ENCODE measurements around the gene SV2B.

SV2B gene

DNA sequence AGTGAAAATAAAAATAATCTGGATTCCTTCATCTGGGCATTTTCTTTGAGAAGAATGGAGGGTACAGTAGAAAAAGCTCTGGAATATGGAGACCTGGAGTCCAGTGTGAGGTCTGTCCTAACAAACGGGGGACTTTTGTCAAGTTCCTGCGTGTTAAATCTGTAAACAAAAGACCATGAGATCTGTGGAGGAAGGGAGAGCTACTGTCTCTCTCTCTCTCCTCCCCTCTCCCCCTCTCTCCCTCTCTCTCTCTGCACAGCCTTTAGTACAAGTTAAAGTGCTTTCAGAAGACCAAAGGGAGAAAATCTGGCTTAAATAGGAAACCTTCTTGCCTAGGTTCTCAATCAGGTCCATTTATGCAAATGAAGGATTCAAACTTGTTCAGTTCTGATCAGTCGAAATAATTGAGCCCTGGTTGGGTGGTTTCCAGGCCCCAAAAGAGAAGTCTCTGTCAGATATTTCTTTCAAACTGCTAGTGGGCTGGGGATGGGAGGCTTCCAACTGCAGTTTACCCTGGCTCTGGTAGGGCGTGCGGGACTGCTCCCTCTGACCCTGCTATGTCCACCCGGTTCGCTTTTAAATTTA, 103.7 kb downstream of the SV2B start:
- H3K9me3 Mint-ChIP-seq: no peaks in the 10 kb centered on the region
- H3K27me3 Mint-ChIP-seq: peaks cover 20% of the 10 kb centered on the region
- no peaks in the 10 kb centered on the region for H3K4me1 Mint-ChIP-seq (ENCODE audit: low read depth)
- H3K27ac Mint-ChIP-seq: no peak overlapping the region
- H3K4me3 Mint-ChIP-seq: no peak overlapping the region
- DNase-seq: no peak
- no peaks in the 10 kb centered on the region for H3K36me3 Mint-ChIP-seq (ENCODE audit: low read depth)

DNA sequence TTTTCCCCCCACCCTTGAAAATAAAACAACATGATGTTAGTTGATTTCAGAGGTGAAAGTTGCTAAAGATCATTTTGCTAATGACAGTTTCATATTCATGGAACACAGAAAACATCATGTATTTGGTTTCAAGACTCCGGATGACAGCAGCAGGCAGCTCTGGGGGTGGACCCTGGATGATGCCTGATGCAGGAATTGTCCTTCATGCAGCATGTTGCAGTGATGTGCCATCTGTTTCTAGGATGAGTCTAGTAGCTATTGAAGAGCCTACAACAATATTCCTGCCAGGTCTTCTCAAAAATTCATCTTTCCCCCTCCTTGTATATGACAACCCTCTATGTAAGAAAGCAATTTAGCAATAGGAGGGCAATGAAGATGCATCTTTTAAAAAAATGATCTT, 108.3 kb downstream of the SV2B start:
- H3K27ac Mint-ChIP-seq: no peak overlapping the region
- H3K9me3 Mint-ChIP-seq: no peaks in the 10 kb centered on the region
- H3K27me3 Mint-ChIP-seq: peaks cover 48% of the 10 kb centered on the region
- no peak for DNase-seq
- no peak overlapping the region for H3K4me3 Mint-ChIP-seq
- H3K36me3 Mint-ChIP-seq (ENCODE audit: low read depth): no peaks in the 10 kb centered on the region
- no peaks in the 10 kb centered on the region for H3K4me1 Mint-ChIP-seq (ENCODE audit: low read depth)

DNA sequence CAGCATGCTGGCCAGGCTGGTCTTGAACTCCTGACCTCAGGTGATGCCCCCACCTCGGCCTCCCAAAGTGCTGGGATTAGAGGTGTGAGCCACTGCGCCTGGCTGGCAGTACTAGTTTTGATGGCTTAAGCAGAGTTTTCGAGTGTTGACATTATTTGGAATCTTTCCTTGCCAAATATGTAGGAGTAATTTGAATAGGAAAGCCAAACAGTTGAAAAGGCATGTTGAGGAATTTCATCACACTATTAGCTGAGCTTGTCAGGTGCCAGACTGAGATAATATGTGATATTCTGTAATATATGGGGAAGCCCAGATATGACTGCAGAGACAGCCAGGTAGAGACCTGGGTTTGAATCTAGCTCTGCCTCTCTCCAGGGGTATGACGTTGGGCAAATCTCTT, 109.3 kb downstream of the SV2B start:
- H3K27me3 Mint-ChIP-seq: peaks cover 53% of the 10 kb centered on the region

DNA sequence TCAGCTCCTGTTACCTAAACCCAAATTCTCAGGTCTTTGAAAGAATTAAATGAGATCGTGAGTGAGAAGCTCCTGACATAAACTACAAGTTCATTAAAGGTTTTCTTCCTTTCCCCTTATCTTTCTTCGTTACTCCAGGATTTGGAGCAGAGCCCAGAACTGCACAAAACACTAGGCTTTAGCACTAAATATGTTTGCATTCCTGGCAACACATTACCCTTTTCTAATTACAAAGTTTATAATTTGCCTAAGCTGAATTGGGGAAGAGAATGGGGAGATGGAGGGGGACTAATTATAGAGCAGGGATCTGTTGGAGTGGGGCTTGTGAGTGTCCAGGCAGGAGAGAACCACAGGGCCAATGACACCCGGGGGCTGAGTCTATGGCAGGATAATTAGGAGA, 109.7 kb downstream of the SV2B start:
- Mint-ChIP-seq H3K27me3 (peaks cover 53% of the 10 kb centered on the region), H3K9me3 (peaks cover 3% of the 10 kb centered on the region), H3K36me3 (ENCODE audit: low read depth) (no peaks in the 10 kb centered on the region), H3K4me1 (ENCODE audit: low read depth) (no peaks in the 10 kb centered on the region), H3K27ac (no peak overlapping the region), H3K4me3 (no peak overlapping the region)
- DNase-seq: no peak

More for the DNA sequence above, 109.3 kb downstream of the SV2B start:
- H3K27ac Mint-ChIP-seq: no peak overlapping the region
- H3K9me3 Mint-ChIP-seq: peaks cover 3% of the 10 kb centered on the region
- DNase-seq: no peak
- no peak overlapping the region for H3K4me3 Mint-ChIP-seq
- no peaks in the 10 kb centered on the region for H3K4me1 Mint-ChIP-seq (ENCODE audit: low read depth)
- H3K36me3 Mint-ChIP-seq (ENCODE audit: low read depth): no peaks in the 10 kb centered on the region

DNA sequence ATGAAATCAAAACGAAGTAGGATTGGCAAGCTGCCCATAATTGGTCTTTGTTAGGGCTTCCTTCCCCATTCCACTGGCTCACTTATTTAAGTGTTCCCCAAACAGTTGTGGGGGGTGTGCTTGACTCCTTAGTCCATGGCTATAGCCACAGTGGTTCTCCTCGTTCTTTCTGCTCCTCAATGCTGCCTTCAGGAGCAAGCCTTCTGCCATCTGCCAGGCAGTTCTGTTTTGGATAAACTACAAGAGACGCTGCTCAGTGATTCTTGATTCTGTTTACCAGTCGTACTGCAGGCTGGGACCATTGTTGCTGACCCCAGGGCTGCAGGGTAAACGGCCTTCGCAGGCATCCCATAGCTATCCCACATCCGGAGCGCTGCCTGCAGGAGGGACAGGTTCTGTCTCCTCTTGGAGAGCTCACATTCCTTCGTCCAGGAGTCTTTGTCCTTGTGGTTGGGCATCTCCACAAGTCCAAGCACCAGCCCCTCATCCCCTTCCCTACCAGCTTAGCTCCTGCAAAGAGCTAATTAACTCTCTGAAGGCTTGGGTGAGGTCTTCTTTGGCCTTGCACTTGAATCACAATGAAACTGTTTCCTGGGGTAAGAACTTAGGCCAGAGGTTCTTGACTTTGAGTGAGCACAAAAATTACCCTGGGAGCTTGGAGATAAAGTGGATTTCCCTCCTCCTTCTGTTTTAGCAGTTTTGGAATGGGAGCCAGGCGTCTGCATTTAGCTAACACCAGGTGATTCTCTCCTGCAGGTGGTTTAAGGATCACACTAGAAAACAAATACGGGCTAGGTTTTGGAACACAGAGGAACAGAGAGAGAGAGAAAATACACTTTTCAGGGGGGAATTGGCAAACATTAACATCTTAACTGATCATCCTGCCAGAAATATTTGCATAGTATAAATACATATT, 114.9 kb downstream of the SV2B start:
- Mint-ChIP-seq H3K27me3 (peaks cover 40% of the 10 kb centered on the region), H3K9me3 (peaks cover 3% of the 10 kb centered on the region), H3K36me3 (ENCODE audit: low read depth) (no peaks in the 10 kb centered on the region)

DNA sequence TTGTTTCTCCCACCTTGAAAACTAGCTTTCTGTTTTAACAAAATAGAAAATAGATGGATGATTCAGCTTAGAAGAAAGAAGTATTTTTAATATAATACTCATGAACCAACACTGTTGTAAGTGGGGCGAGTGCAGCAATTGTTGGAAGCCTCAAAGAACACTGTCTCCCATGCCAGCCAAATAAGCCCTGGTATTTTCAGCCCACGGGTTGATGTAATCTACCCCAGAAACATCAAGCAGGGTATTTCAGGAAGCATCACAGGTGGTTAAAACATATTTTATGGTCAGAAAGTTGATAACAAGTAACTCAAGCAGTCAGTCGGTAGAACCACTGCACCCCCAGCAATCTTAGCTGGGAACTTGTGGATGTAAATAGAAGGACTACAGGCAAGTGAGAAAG, 115.9 kb downstream of the SV2B start:
- no peaks in the 10 kb centered on the region for H3K4me1 Mint-ChIP-seq (ENCODE audit: low read depth)
- H3K4me3 Mint-ChIP-seq: no peak overlapping the region
- H3K27ac Mint-ChIP-seq: no peak overlapping the region
- no peak for DNase-seq
- H3K9me3 Mint-ChIP-seq: peaks cover 3% of the 10 kb centered on the region
- H3K27me3 Mint-ChIP-seq: peaks cover 36% of the 10 kb centered on the region
- no peaks in the 10 kb centered on the region for H3K36me3 Mint-ChIP-seq (ENCODE audit: low read depth)

More for the DNA sequence above, 114.9 kb downstream of the SV2B start:
- H3K4me3 Mint-ChIP-seq: no peak overlapping the region
- no peak overlapping the region for H3K27ac Mint-ChIP-seq
- no peaks in the 10 kb centered on the region for H3K4me1 Mint-ChIP-seq (ENCODE audit: low read depth)
- DNase-seq: no peak

DNA sequence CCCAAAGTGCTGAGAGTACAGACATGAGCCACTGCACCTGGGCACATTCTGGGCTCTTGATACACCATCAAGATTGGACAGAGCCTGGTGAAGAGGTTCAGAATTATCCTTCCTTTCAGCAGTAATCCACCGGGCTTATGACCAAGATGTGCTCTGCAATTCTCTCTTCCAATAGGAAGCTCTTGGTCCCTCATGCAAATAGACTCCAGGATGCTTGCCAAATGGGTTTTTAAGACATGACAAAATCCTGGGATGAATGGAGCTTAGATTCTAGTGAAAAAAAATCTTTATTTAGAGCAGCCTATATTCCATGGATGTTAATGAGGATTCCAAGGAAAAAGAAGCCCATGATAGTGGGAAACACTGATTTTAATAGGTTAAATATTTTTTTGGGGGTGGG, 119.1 kb downstream of the SV2B start:
- Mint-ChIP-seq H3K4me1 (ENCODE audit: low read depth) (no peaks in the 10 kb centered on the region), H3K27ac (no peak overlapping the region), H3K27me3 (peaks cover 40% of the 10 kb centered on the region), H3K4me3 (no peak overlapping the region), H3K9me3 (no peaks in the 10 kb centered on the region), H3K36me3 (ENCODE audit: low read depth) (no peaks in the 10 kb centered on the region)
- DNase-seq: no peak

DNA sequence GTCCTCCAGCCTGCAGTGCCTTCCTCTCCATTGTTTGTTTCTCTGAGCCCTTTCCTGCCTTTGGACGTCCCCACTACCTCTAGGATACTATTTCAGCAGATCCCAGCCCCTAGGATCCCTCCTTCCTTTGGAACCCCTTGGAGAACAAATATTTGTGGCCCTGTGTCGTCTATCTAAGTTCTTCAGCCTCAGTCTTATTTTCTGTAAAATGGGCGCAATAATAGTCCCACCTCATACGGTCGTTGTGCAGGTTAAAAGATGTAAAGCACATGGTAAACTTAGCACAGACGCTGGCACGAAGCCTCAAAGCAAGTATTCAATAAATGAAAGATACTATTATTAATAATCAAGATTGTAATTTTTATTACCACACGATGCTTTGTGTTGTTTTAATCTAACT, 122.0 kb downstream of the SV2B start:
- Mint-ChIP-seq H3K4me3 (no peak overlapping the region), H3K27me3 (peaks cover 53% of the 10 kb centered on the region), H3K9me3 (no peaks in the 10 kb centered on the region), H3K4me1 (ENCODE audit: low read depth) (no peaks in the 10 kb centered on the region), H3K36me3 (ENCODE audit: low read depth) (no peaks in the 10 kb centered on the region), H3K27ac (no peak overlapping the region)
- DNase-seq: no peak

DNA sequence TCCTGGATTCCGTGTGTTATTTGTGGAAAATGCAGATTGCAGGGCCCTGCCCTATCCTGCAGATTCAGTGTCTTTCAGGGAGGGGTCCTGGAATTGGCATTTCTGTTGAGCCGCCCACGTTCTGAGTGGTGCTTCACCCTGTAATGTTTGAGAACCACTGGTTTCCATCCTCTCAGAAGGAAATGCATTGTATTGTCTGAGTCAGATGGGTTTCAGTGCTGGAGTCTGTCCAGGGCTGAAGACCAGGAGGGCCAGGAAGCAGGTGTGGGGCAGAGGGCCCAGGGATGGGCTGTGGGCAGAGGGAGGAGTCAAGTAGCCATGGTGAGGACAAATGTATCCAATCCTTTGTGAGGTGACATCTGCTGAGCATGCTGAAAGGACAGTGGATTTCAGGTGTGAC, 123.8 kb downstream of the SV2B start:
- no peaks in the 10 kb centered on the region for H3K36me3 Mint-ChIP-seq (ENCODE audit: low read depth)

DNA sequence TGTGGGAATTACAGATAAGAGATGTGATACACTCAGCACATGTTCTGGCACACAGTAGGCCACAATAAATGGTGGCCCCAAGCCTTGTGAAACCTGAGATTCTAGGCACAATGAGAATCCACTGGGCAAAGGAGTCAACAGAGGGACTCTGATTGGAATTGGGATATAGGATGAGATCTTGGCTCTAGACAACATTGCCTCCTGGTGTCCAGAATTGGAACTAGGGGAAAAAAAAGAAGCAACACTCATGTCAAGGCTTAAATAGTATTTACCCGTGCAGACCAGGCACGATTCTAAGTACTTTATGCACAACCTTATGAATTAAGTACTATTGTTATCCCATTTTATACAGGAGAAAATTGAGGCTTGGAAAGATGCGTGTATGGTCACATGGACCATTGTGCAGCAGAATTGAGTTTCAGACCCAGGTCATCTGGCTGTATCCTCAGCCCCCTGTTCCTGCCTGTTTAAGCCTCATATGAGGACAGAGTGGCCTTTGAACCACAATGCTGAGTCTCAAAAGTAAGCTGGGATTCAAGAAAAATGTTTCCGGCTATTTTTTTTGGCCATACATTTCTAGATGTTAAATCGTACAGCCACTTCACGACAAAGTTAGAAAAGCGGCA, 124.8 kb downstream of the SV2B start:
- no peak for DNase-seq

More for the DNA sequence above, 123.8 kb downstream of the SV2B start:
- Mint-ChIP-seq H3K27ac (no peak overlapping the region), H3K4me1 (ENCODE audit: low read depth) (no peaks in the 10 kb centered on the region), H3K27me3 (peaks cover 54% of the 10 kb centered on the region), H3K9me3 (no peaks in the 10 kb centered on the region), H3K4me3 (no peak overlapping the region)
- no peak for DNase-seq

DNA sequence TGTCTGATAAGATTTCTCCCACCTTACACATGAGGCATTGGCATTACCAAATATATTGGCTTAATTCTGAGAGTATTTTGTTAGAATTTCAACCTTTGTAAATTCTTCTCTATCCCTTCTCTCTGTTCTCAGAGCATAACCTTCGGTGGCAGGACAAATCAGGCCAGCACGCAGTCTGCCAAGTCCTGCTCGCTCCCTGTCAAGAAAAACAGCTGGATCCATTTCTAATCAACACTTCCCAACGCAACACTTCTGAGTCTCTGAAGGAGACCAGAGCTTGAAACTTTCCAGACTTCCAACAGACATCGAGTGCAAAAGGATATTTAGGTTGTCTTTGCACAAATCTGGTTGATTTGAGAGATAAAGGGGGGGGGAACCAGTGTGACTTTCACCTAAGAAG, 125.7 kb downstream of the SV2B start:
- H3K27ac Mint-ChIP-seq: no peak overlapping the region
- H3K36me3 Mint-ChIP-seq (ENCODE audit: low read depth): no peaks in the 10 kb centered on the region
- no peak overlapping the region for H3K4me3 Mint-ChIP-seq
- H3K9me3 Mint-ChIP-seq: no peaks in the 10 kb centered on the region
- peaks cover 46% of the 10 kb centered on the region for H3K27me3 Mint-ChIP-seq
- DNase-seq: no peak
- no peaks in the 10 kb centered on the region for H3K4me1 Mint-ChIP-seq (ENCODE audit: low read depth)

More for the DNA sequence above, 124.8 kb downstream of the SV2B start:
- H3K27ac Mint-ChIP-seq: no peak overlapping the region
- H3K27me3 Mint-ChIP-seq: peaks cover 52% of the 10 kb centered on the region
- H3K4me1 Mint-ChIP-seq (ENCODE audit: low read depth): no peaks in the 10 kb centered on the region
- no peaks in the 10 kb centered on the region for H3K9me3 Mint-ChIP-seq
- H3K4me3 Mint-ChIP-seq: no peak overlapping the region
- no peaks in the 10 kb centered on the region for H3K36me3 Mint-ChIP-seq (ENCODE audit: low read depth)

DNA sequence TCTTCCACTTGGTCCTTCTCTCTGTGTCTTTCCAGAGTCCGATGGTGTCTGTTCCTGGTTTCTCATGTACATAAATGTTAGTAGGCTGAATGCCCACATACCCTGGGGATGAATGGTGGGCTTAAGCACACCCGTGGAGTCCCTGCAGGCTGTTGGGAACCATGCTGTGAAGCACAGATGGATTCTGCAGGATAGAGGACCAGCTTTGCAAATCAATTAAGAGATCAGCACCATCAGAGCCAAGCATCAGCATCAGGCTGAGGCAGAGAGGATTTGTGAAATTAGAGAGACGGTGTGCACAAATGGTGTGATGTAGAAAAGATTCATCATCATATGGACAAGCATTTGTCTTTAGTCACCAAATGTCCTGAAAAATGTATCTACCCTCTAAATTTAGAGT, 127.1 kb downstream of the SV2B start:
- Mint-ChIP-seq H3K4me1 (ENCODE audit: low read depth) (no peaks in the 10 kb centered on the region), H3K27ac (no peak overlapping the region), H3K9me3 (no peaks in the 10 kb centered on the region), H3K4me3 (no peak overlapping the region), H3K36me3 (ENCODE audit: low read depth) (no peaks in the 10 kb centered on the region), H3K27me3 (peaks cover 38% of the 10 kb centered on the region)
- no peak for DNase-seq

DNA sequence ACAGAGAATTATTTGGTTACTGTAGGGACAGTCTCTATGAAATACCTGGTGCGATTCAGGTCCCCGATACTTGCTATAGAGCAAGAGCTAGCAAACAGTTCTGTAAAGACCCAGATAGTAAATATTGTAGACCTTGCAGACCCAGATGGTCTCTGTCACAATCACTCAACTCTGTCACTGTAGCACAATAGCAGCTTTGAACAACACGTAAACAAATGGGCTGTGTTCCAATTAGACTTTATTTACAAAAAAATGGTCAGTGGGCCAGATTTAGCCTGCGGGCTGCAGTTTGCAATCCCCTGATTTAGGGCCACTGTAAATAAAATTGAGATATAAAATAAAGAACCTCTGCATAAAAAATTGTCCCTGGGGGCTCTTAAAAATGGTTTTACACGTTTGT, 127.7 kb downstream of the SV2B start:
- DNase-seq: no peak
- Mint-ChIP-seq H3K4me3 (no peak overlapping the region), H3K4me1 (ENCODE audit: low read depth) (no peaks in the 10 kb centered on the region), H3K9me3 (no peaks in the 10 kb centered on the region), H3K27me3 (peaks cover 44% of the 10 kb centered on the region), H3K36me3 (ENCODE audit: low read depth) (no peaks in the 10 kb centered on the region), H3K27ac (no peak overlapping the region)

DNA sequence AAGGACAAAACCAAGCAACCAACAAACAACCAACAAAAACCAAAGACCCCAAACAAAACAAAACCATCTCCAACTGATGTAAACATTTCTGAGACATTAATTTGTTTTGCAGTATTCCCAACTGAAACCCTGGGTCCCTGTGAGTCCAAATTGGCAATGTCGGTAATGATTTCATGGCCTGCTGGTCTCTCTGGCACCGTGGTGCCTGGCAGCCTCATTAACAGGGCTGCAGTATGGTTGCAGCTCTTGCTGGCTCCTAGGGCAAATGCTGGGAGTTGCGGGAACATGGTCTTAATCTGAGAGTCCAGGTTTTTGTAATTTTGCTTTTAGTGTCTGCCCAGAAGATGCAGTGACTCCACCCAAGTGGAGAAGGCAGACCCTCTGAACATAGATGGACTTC, 128.3 kb downstream of the SV2B start:
- H3K36me3 Mint-ChIP-seq (ENCODE audit: low read depth): no peaks in the 10 kb centered on the region
- no peaks in the 10 kb centered on the region for H3K4me1 Mint-ChIP-seq (ENCODE audit: low read depth)
- H3K27me3 Mint-ChIP-seq: peaks cover 46% of the 10 kb centered on the region
- no peaks in the 10 kb centered on the region for H3K9me3 Mint-ChIP-seq
- H3K27ac Mint-ChIP-seq: no peak overlapping the region
- no peak for DNase-seq
- no peak overlapping the region for H3K4me3 Mint-ChIP-seq

DNA sequence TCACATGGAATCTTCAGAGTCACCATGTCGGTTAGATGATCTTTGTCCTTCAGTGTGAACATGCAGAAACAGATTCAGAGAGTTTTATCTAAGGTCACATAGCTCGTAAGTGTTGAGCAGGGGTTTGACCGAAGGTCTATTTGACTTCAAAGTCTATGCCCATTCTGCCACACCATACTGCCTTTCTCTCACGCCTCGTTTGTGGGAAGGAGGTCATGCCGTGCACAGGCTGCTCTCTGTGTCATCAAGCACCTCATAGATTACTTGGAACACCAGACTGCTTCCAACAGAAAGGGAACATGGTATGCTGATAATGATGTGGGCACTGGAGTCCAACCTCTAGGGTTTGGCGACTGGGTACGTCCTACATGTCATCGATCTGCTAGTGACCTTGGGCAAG, 128.8 kb downstream of the SV2B start:
- no peak overlapping the region for H3K4me3 Mint-ChIP-seq
- H3K27me3 Mint-ChIP-seq: peaks cover 42% of the 10 kb centered on the region
- H3K4me1 Mint-ChIP-seq (ENCODE audit: low read depth): no peaks in the 10 kb centered on the region
- DNase-seq: no peak
- H3K9me3 Mint-ChIP-seq: no peaks in the 10 kb centered on the region
- H3K36me3 Mint-ChIP-seq (ENCODE audit: low read depth): no peaks in the 10 kb centered on the region
- no peak overlapping the region for H3K27ac Mint-ChIP-seq
